Neural cell (in vitro differentiated cells): ENCODE data around the gene STEAP4.

ENCODE experiments used
- CTCF ChIP-seq: fragments of 450-650 bp; IDR thresholded peaks from 2 replicates; pipeline ENCODE4 v1.5.1; 2014; ENCODE audit warnings: antibody characterized with exemption, mild to moderate bottlenecking, moderate library complexity; ENCODE audit not compliant: poor library complexity, severe bottlenecking
- EP300 ChIP-seq: fragments of 450-650 bp; conservative IDR thresholded peaks from 2 replicates; pipeline ENCODE4 v1.6.1; 2014; ENCODE audit warnings: antibody characterized with exemption, mild to moderate bottlenecking, moderate library complexity; ENCODE audit not compliant: poor library complexity, severe bottlenecking
- EZH2 ChIP-seq: fragments of 200-600, 300-800 bp; shearing (Covaris generic), sonication (generic); IDR thresholded peaks from 2 replicates; pipeline ENCODE4 v1.6.1; 2014; ENCODE audit warnings: antibody characterized with exemption, low read length, borderline replicate concordance, mild to moderate bottlenecking; ENCODE audit not compliant: insufficient read depth, poor library complexity, severe bottlenecking
- POLR2AphosphoS5 ChIP-seq: IDR thresholded peaks from 2 replicates; pipeline ENCODE4 v1.6.1; 2012
- RAD21 ChIP-seq: fragments of 450-650 bp; conservative IDR thresholded peaks from 2 replicates; pipeline ENCODE4 v1.6.1; 2014; ENCODE audit warnings: antibody characterized with exemption, mild to moderate bottlenecking, moderate library complexity
- TAF1 ChIP-seq: IDR thresholded peaks from 2 replicates; pipeline ENCODE4 v1.6.1; 2012; ENCODE audit warnings: low read depth

GRCh38 chr7:88224601-88225275 is 82.0 kb downstream of the STEAP4 start:
- TF ChIP-seq EP300: no peak
- TF ChIP-seq EZH2: no peak
- no peak for TF ChIP-seq TAF1
- no peak for TF ChIP-seq RAD21
- TF ChIP-seq CTCF: no peak
- no peak for TF ChIP-seq POLR2AphosphoS5
